HG02763 (cell line): ENCODE results near the gene RTP3.
A peak's percentile ranks its signal among the peaks of the same experiment; 100 is the strongest.

Experiments
- ATAC-seq: cut with Tn5 transposase; IDR thresholded peaks from one replicate; pipeline ENCODE4 v1.9.1; 2021; ENCODE audit warnings: mild to moderate bottlenecking, moderate library complexity; ENCODE audit not compliant: unreplicated experiment

Gene RTP3

GRCh38 chr3:46468753-46469600, 28.8 kb upstream of the RTP3 start:
- ATAC-seq: no peak

GRCh38 chr3:46469680-46470357, 28.0 kb upstream of the RTP3 start:
- no peak for ATAC-seq

GRCh38 chr3:46470831-46471230, 26.9 kb upstream of the RTP3 start:
- ATAC-seq: no peak

- ATAC-seq: no peak
Observed at GRCh38 chr3:46471371-46471914, 26.3 kb upstream of the RTP3 start.

GRCh38 chr3:46472736-46473135, 25.0 kb upstream of the RTP3 start:
- no peak for ATAC-seq

- ATAC-seq: no peak
Observed at GRCh38 chr3:46477145-46477544, 20.6 kb upstream of the RTP3 start.

GRCh38 chr3:46477756-46478155, 20.0 kb upstream of the RTP3 start:
- no peak for ATAC-seq

- no peak for ATAC-seq
Observed at GRCh38 chr3:46478341-46478740, 19.4 kb upstream of the RTP3 start.

- ATAC-seq: no peak
Observed at GRCh38 chr3:46479021-46479420, 18.8 kb upstream of the RTP3 start.

GRCh38 chr3:46479696-46480095, 18.1 kb upstream of the RTP3 start:
- no peak for ATAC-seq

- no peak for ATAC-seq
Observed at GRCh38 chr3:46480491-46481195, 17.1 kb upstream of the RTP3 start.

GRCh38 chr3:46481636-46482035, 16.1 kb upstream of the RTP3 start:
- ATAC-seq: no peak

- no peak for ATAC-seq
Observed at GRCh38 chr3:46482632-46483350, 15.0 kb upstream of the RTP3 start.

GRCh38 chr3:46483825-46484224, 14.0 kb upstream of the RTP3 start:
- ATAC-seq: no peak

GRCh38 chr3:46484388-46484787, 13.4 kb upstream of the RTP3 start:
- no peak for ATAC-seq

GRCh38 chr3:46484911-46485778, 12.6 kb upstream of the RTP3 start:
- ATAC-seq: no peak

GRCh38 chr3:46485779-46486175, 12.0 kb upstream of the RTP3 start:
- no peak for ATAC-seq

- ATAC-seq: peak; percentile 80
Observed at GRCh38 chr3:46488735-46489361, 8.9 kb upstream of the RTP3 start.

GRCh38 chr3:46489381-46489780, 8.4 kb upstream of the RTP3 start:
- no peak for ATAC-seq
